K562 (cell line): ENCODE measurements around the gene PPP1R12B. TPM values are rescaled to one million over a fixed set of nuclear protein-coding genes. Genes with fewer than 3 reads are reported as not detected.
A peak's percentile ranks its signal among the peaks of the same experiment; 100 is the strongest.

Experiments
- ARID1B ChIP-seq: fragments of 450-650 bp; IDR thresholded peaks from 2 replicates; pipeline ENCODE4 v1.6.1; 2016; ENCODE audit warnings: antibody characterized with exemption, mild to moderate bottlenecking, inconsistent platforms
- BMI1 ChIP-seq: fragments of 150-350 bp; IDR thresholded peaks from 2 replicates; pipeline ENCODE4 v1.6.1; 2014; ENCODE audit warnings: low read length
- CBFB ChIP-seq: sonication (generic); formaldehyde crosslinking; IDR thresholded peaks from 2 replicates; pipeline ENCODE4 v1.4.0; 2020; ENCODE audit warnings: mild to moderate bottlenecking, missing genetic modification reagents
- DDX20 ChIP-seq: fragments of 450-650 bp; IDR thresholded peaks from 2 replicates; pipeline ENCODE4 v1.6.1; 2016; ENCODE audit warnings: missing genetic modification characterization, low read depth, mild to moderate bottlenecking, missing compliant biosample characterization, moderate library complexity
- DPF2 ChIP-seq: fragments of 450-650 bp; IDR thresholded peaks from 2 replicates; pipeline ENCODE4 v1.6.1; 2016
- FOXK2 ChIP-seq, 2 experiments: fragments of 450-650 bp; IDR thresholded peaks in 1 of 2; conservative IDR thresholded peaks in 1 of 2; 2 replicates each; pipeline ENCODE4 v1.6.1; 2016; ENCODE audit warnings: low read depth in 2 of 2, mild to moderate bottlenecking in 1 of 2
- GATA2 ChIP-seq: sonication (generic); formaldehyde crosslinking; IDR thresholded peaks from 2 replicates; pipeline ENCODE4 v1.4.0; 2020; ENCODE audit warnings: mild to moderate bottlenecking, missing genetic modification reagents
- GTF2E2 ChIP-seq: fragments of 200-800 bp; sonication (Bioruptor generic); IDR thresholded peaks from 2 replicates; pipeline ENCODE4 v1.6.1; 2016; ENCODE audit warnings: missing genetic modification characterization, missing compliant biosample characterization
- LCOR ChIP-seq: sonication (generic); formaldehyde crosslinking; IDR thresholded peaks from 2 replicates; pipeline ENCODE4 v1.8.0; 2022; ENCODE audit warnings: mild to moderate bottlenecking, missing genetic modification reagents
- OTX1 ChIP-seq: fragments of 450-650 bp; formaldehyde crosslinking; IDR thresholded peaks from 2 replicates; pipeline ENCODE4 v1.4.0; 2022; ENCODE audit warnings: mild to moderate bottlenecking
- PKNOX1 ChIP-seq: fragments of 450-650 bp; IDR thresholded peaks from 2 replicates; pipeline ENCODE4 v1.6.1; 2016
- RBM25 ChIP-seq: fragments of 200-400 bp; formaldehyde crosslinking; IDR thresholded peaks from 2 replicates; pipeline ENCODE4 v1.6.1; 2018; ENCODE audit warnings: low read length, low read depth, moderate library complexity; ENCODE audit not compliant: severe bottlenecking
- RFX1 ChIP-seq: fragments of 450-650 bp; IDR thresholded peaks from 2 replicates; pipeline ENCODE4 v1.6.1; 2016; ENCODE audit warnings: mild to moderate bottlenecking, moderate library complexity
- SRF ChIP-seq, 2 experiments: fragments of 250-450, 450-650 bp in 1 of 2; sonication (Bioruptor Pico) in 1 of 2; sonication (generic) in 1 of 2; formaldehyde crosslinking; IDR thresholded peaks; 2 replicates each; pipeline versions ENCODE4 v1.5.0 to v1.5.1; 2020 to 2022; ENCODE audit warnings: mild to moderate bottlenecking in 1 of 2, missing genetic modification reagents in 1 of 2
- TARDBP ChIP-seq: fragments of 450-650 bp; IDR thresholded peaks from 2 replicates; pipeline ENCODE4 v1.6.1; 2016
- YBX1 ChIP-seq: fragments of 450-650 bp; IDR thresholded peaks from 2 replicates; pipeline ENCODE4 v1.7.1; 2016; ENCODE audit warnings: mild to moderate bottlenecking
- ZNF24 ChIP-seq: fragments of 450-650 bp; IDR thresholded peaks from 2 replicates; pipeline ENCODE4 v1.6.1; 2016
- ZNF699 ChIP-seq: fragments of 250-450 bp; sonication (Bioruptor Pico); IDR thresholded peaks from 2 replicates; pipeline ENCODE4 v1.8.0; 2021; ENCODE audit warnings: mild to moderate bottlenecking, moderate library complexity; ENCODE audit not compliant: insufficient replicate concordance
- ZNF780A ChIP-seq: fragments of 250-450 bp; sonication (Bioruptor Pico); IDR thresholded peaks from 2 replicates; pipeline ENCODE4 v1.5.0; 2021; ENCODE audit warnings: mild to moderate bottlenecking
- polyA plus RNA-seq, 8 experiments: library from polyadenylated mRNA; depleted of rRNA in 4 of 8; stranded (reverse) in 5 of 8; unstranded in 3 of 8; fragments of >200 nt; fragmentation: Nextera tagmentation in 2 of 8; fragmentation: Illumina TruSeq in 1 of 8; extraction: Ambion mirVana in 2 of 8; extraction: Trizol in 1 of 8; gene quantifications; 2 replicates each; pipeline versions ENCODE4 v1.2.1 to v1.2.3, GENCODE V29; 2011 to 2014; ENCODE audit warnings: inconsistent platforms in 1 of 8, missing spikeins in 1 of 8
- total RNA-seq, 7 experiments: library from RNA; depleted of rRNA in 6 of 7; stranded (reverse); fragments of >200 nt in 6 of 7; fragmentation: Illumina TruSeq in 2 of 7; extraction: Trizol in 2 of 7; gene quantifications; 2 replicates each; pipeline versions ENCODE4 v1.2.1 to v1.2.3, GENCODE V29; 2011 to 2021; ENCODE audit warnings: low replicate concordance in 1 of 7
- TF ChIP-seq, protein P1 (sequence below): fragments of 200-800 bp; sonication (Bioruptor generic); IDR thresholded peaks from 2 replicates; pipeline ENCODE4 v1.6.1; 2016; ENCODE audit warnings: missing genetic modification characterization, missing compliant biosample characterization
- TF ChIP-seq, protein P2 (sequence below), 2 experiments: fragments of 450-650 bp in 1 of 2; sonication (generic) in 1 of 2; formaldehyde crosslinking in 1 of 2; IDR thresholded peaks in 1 of 2; conservative IDR thresholded peaks in 1 of 2; 2 replicates each; pipeline versions ENCODE4 v1.6.1 to v1.8.1; 2016 to 2023; ENCODE audit warnings: mild to moderate bottlenecking in 2 of 2, moderate library complexity in 2 of 2, inconsistent platforms in 1 of 2, missing genetic modification reagents in 1 of 2

PPP1R12B gene
- total and polyA plus RNA-seq, 9 of the 15 experiments (the other 6 are each of a cell fraction or from before 2014, with no cell fraction given) = 0.73 to 16.9 (median 13.6) TPM

- TF ChIP-seq RBM25 (no peak), GTF2E2 (tag) (0 out of 2 replicates have a peak, but pooled peaks have one; percentile 56), ZNF24 (no peak), FOXK2 (conservative IDR thresholded peaks at IDR 0.05 in 1 of 2, IDR thresholded peaks at IDR 0.05 in 1 of 2; ENCODE audit: low read depth in 2 of 2) (peak in 1 of 2 experiments; percentile 0; a peak in 1 of 4 replicates), ZNF780A (0 out of 2 replicates have a peak, but pooled peaks have one; percentile 29), PKNOX1 (peak; percentile 77), SRF (CRISPR knock-in tag; IDR thresholded peaks at IDR 0.05) (peak in 1 of 2 experiments; percentile 46; a peak in 1 of 4 replicates), YBX1 (no peak), ARID1B (0 out of 2 replicates have a peak, but pooled peaks have one; percentile 38), DDX20 (tag) (no peak), RFX1 (peak; percentile 99), CBFB (CRISPR knock-in tag) (0 out of 2 replicates have a peak, but pooled peaks have one; percentile 7), OTX1 (CRISPR knock-in tag) (no peak), BMI1 (peak; percentile 85; the same call in 1 of the 2 replicates), LCOR (CRISPR knock-in tag) (peak; percentile 17; the same call in 1 of the 2 replicates), ZNF699 (CRISPR knock-in tag) (no peak), GATA2 (0 out of 2 replicates have a peak, but pooled peaks have one; percentile 31), TARDBP (no peak), DPF2 (peak; percentile 49; the same call in 1 of the 2 replicates)
- TF ChIP-seq, protein P1, sequence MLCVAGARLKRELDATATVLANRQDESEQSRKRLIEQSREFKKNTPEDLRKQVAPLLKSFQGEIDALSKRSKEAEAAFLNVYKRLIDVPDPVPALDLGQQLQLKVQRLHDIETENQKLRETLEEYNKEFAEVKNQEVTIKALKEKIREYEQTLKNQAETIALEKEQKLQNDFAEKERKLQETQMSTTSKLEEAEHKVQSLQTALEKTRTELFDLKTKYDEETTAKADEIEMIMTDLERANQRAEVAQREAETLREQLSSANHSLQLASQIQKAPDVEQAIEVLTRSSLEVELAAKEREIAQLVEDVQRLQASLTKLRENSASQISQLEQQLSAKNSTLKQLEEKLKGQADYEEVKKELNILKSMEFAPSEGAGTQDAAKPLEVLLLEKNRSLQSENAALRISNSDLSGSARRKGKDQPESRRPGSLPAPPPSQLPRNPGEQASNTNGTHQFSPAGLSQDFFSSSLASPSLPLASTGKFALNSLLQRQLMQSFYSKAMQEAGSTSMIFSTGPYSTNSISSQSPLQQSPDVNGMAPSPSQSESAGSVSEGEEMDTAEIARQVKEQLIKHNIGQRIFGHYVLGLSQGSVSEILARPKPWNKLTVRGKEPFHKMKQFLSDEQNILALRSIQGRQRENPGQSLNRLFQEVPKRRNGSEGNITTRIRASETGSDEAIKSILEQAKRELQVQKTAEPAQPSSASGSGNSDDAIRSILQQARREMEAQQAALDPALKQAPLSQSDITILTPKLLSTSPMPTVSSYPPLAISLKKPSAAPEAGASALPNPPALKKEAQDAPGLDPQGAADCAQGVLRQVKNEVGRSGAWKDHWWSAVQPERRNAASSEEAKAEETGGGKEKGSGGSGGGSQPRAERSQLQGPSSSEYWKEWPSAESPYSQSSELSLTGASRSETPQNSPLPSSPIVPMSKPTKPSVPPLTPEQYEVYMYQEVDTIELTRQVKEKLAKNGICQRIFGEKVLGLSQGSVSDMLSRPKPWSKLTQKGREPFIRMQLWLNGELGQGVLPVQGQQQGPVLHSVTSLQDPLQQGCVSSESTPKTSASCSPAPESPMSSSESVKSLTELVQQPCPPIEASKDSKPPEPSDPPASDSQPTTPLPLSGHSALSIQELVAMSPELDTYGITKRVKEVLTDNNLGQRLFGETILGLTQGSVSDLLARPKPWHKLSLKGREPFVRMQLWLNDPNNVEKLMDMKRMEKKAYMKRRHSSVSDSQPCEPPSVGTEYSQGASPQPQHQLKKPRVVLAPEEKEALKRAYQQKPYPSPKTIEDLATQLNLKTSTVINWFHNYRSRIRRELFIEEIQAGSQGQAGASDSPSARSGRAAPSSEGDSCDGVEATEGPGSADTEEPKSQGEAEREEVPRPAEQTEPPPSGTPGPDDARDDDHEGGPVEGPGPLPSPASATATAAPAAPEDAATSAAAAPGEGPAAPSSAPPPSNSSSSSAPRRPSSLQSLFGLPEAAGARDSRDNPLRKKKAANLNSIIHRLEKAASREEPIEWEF (CRISPR knock-in tag) = no peak
- TF ChIP-seq, protein P2, sequence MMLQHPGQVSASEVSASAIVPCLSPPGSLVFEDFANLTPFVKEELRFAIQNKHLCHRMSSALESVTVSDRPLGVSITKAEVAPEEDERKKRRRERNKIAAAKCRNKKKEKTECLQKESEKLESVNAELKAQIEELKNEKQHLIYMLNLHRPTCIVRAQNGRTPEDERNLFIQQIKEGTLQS (IDR thresholded peaks at IDR 0.05) = peak; percentile 47; the same call in 1 of the 2 replicates
- TF ChIP-seq, protein P2 (CRISPR knock-in tag; conservative IDR thresholded peaks at IDR 0.05) = no peak
Measured at GRCh38 chr1:202349206-202349928, 868 bp downstream of the PPP1R12B start (continued).
